Measurements from ENCODE around the gene EHMT1.

The EHMT1 gene

DNA sequence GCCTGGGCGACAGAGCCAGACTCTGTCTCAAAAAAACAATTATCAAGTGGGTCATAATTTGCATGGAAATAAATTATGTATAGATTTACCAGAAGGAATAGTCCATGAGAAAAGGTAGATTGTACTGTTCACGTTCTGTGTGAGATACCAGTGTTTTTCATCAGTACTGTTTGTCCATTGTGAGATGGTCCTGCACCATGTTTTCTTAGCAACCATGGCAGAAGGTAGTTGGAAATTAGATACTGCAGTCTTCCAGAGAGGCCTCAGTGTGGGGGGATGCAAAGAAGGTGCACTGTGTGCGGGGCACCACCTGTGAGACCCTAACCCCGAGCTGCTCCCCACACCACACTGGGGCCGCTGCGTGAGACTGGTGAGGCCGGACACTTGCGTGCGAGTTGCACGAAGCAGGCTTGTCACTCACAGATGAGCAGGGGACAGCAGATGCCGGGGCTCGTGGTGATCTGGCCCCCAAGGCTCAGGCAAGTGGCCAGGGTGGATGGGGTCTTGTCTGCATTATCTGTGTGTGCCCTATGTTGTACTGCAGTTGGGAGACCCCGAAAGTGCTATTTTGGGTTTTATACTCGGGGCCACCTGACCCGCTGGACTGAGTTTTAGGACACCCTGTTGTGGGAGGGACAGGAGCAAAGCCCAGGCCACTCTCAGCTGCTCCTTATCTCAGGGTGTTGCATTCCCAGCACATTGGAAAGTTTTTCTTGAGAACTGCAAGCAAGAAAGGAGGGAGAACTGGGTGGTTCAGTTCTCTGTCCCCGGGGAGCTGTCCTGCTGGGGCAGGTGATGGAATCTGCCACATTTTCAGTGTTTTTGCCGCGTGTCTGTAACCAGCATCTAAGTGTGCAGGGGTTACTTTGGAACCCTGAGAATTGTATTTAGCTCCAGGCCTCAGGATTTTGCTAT is 61.9 kb downstream of the EHMT1 start:
- no peak overlapping the region for H3K4me3 Mint-ChIP-seq
- H3K36me3 Mint-ChIP-seq (ENCODE audit: insufficient read depth), result peaks cover 18% of the 10 kb centered on the region
- ATAC-seq (replicated peaks), result no peak
- H3K27me3 Mint-ChIP-seq, result no peaks in the 10 kb centered on the region
- no peak for DNase-seq
- peak overlapping the region; percentile 61 to 85 for H3K27ac Mint-ChIP-seq
- H3K4me1 Mint-ChIP-seq (ENCODE audit: low read depth in 2 of 2), result peaks cover 24 to 26% of the 10 kb centered on the region in 2 donors
- H3K9me3 Mint-ChIP-seq, result no peaks in the 10 kb centered on the region

DNA sequence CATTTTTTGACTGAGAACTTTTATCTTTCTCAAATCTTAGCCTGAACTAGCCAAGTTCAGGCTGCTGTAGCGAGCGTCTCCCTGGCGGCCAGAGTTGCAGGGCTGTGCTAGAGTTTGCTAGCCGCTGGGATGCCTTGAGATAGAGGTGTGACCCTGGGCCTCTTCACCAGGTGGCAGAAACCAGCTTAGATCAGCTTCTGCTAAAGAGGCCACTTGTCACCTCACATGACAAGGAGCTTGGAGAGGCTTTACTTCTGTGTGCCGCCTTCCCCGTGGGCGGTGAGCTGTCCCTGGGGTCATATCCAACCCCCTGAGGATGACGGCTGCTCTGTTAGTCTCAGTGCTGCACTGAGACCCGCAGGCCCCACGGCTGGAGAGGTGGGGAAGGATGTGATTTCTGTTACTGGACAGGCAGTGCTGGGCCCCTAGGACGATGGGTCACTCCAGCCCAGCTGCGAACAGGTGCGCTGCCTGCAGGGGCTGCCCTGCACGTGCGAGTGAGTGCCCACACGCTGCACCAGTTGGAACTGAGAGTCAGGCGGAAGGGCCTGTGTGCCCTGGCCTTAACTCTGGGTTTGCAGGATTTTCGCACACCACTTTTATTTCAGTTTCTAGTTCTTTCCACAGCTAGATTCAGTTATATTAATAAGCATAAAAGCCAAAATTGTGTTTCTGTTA is 63.8 kb downstream of the EHMT1 start:
- H3K27me3 Mint-ChIP-seq, result no peaks in the 10 kb centered on the region
- no peak overlapping the region for H3K4me3 Mint-ChIP-seq
- peaks cover 29 to 39% of the 10 kb centered on the region in 2 donors for H3K4me1 Mint-ChIP-seq (ENCODE audit: low read depth in 2 of 2)

DNA sequence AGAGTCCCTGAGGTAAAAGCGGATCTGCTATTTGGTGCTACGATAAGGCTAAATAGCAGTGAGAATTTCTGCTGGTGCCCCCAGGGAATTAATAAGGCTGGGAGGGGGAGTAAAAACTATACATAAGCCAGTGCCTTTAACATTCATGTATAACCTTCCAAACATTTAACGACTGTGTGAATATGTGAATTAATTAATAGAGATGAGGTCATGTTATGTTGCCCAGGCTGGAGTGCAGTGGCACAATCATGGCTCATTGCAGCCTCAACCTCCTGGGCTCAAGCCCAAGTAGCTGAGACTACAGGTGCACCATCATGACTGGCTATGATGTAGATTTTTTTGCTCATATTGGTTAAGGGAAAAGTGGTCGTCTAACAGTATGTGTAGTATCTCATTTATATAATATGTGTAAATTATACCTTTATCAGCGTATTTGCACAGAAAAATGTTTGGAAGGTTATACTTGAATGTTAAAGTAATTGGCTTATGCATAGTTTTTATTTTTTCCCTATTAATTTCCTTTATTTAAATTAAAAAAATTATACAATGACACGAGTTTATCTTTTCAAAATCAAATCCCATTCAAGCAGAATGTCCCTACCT is 64.6 kb downstream of the EHMT1 start:
- Mint-ChIP-seq H3K9me3 (no peaks in the 10 kb centered on the region), H3K27ac (peak overlapping the region in 1 of 2 donors; percentile 10), H3K36me3 (ENCODE audit: insufficient read depth) (peaks cover 13% of the 10 kb centered on the region), H3K4me1 (ENCODE audit: low read depth in 2 of 2) (peaks cover 29 to 43% of the 10 kb centered on the region in 2 donors), H3K4me3 (no peak overlapping the region), H3K27me3 (no peaks in the 10 kb centered on the region)
- no peak for ATAC-seq (replicated peaks)
- DNase-seq, result no peak

More for the DNA sequence above, 63.8 kb downstream of the EHMT1 start:
- H3K9me3 Mint-ChIP-seq, result no peaks in the 10 kb centered on the region
- H3K36me3 Mint-ChIP-seq (ENCODE audit: insufficient read depth), result peaks cover 9% of the 10 kb centered on the region
- H3K27ac Mint-ChIP-seq, result peak overlapping the region in 1 of 2 donors; percentile 10
- ATAC-seq (replicated peaks) (no peak), DNase-seq (no peak)

DNA sequence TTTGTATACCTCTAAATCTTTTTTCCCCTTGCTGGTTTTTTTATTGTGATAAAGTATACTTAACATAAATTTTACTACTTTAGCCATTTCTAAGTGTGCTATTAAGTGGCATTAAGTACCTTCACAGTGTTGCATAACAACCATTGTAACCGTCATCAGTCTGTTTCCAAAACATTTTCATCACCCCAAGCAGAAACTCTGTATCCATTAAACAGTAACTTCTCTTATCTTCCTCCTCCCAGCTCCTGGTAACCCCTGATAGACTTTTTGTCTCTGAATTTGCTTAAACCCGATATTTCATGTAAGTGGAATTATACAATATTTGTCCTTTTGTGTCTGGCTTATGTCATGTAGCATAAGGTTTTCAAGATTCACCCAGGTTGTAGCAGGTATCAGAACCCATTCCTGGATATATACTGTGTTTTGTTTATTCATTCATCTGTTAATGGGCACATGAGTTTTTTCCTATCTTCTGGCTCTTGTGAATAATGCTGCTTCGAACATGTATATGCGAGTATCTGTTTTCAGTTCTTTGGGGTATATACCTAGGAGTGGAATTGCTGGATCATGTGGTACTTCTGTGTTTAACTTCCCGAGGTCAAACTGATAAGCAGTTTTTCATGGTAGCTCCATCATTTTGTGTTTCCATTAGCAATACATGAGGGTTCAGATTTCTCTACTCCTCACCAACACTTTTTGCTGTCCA is 66.4 kb downstream of the EHMT1 start:
- no peaks in the 10 kb centered on the region for H3K9me3 Mint-ChIP-seq
- H3K4me1 Mint-ChIP-seq (ENCODE audit: low read depth in 2 of 2), result peaks cover 36 to 52% of the 10 kb centered on the region in 2 donors
- ATAC-seq (replicated peaks), result no peak
- H3K27ac Mint-ChIP-seq, result peak overlapping the region; percentile 4 to 55
- DNase-seq, result no peak
- H3K4me3 Mint-ChIP-seq, result no peak overlapping the region
- H3K27me3 Mint-ChIP-seq, result no peaks in the 10 kb centered on the region
- H3K36me3 Mint-ChIP-seq (ENCODE audit: insufficient read depth), result peaks cover 17% of the 10 kb centered on the region

DNA sequence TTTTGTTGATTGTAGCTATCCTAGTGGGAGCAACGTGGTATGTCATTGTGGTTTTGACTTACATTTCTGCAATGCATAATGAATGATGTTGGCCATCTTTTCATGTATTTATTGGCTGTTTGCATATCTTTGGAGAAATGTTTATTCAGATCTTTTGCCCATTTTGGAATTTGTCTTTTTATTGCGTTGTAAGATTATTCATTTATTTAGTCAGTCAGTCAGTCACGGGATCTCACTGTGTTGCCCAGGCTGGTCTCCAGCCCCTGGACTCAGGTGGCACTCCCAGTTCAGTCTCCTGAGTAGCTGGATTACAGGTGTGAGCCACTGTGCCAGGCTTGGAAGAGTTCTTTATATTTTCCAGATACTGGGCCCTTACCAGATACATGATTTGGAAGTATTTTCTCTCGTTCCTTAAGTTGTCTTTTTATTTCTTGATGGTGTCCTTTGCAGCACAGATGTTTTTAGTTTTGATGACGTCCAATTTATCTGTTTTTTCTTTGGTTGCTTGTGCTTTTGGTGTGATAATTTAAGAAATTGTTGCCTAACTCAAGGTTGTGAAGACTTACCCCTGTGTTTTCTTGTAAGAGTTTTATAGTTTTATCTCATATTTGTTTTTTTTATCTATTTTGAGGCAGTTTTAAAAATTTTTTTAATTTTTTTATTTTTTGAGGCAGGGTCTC is 67.1 kb downstream of the EHMT1 start:
- H3K27ac Mint-ChIP-seq, result no peak overlapping the region

DNA sequence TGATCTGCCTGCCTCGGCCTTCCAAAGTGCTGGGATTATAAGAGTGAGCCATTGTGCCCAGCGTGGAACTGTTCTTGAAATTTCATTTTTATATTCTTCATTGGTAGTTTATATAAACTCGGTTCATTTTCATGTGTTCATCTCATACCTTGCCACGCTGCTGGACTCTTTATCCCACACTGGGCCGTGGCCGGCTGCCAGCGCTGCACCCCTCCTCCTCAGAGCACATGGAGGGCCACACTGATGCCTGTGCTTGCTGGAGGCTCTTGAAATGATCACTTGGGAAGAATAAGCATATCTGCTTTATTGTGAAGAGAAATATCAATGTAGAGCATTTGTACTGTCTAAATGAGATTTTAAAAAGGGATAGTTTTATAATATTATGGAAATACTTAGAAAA is 69.5 kb downstream of the EHMT1 start:
- peaks cover 13% of the 10 kb centered on the region for H3K36me3 Mint-ChIP-seq (ENCODE audit: insufficient read depth)
- no peak overlapping the region for H3K27ac Mint-ChIP-seq
- H3K4me1 Mint-ChIP-seq (ENCODE audit: low read depth in 2 of 2), result peaks cover 48 to 71% of the 10 kb centered on the region in 2 donors
- ATAC-seq (replicated peaks) (no peak), DNase-seq (no peak)
- H3K9me3 Mint-ChIP-seq, result no peaks in the 10 kb centered on the region
- H3K27me3 Mint-ChIP-seq, result no peaks in the 10 kb centered on the region
- H3K4me3 Mint-ChIP-seq, result no peak overlapping the region

More for the DNA sequence above, 67.1 kb downstream of the EHMT1 start:
- Mint-ChIP-seq H3K4me3 (no peak overlapping the region), H3K27me3 (no peaks in the 10 kb centered on the region), H3K4me1 (ENCODE audit: low read depth in 2 of 2) (peaks cover 40 to 57% of the 10 kb centered on the region in 2 donors), H3K36me3 (ENCODE audit: insufficient read depth) (peaks cover 17% of the 10 kb centered on the region), H3K9me3 (no peaks in the 10 kb centered on the region)
- ATAC-seq (replicated peaks), result no peak
- DNase-seq, result no peak

DNA sequence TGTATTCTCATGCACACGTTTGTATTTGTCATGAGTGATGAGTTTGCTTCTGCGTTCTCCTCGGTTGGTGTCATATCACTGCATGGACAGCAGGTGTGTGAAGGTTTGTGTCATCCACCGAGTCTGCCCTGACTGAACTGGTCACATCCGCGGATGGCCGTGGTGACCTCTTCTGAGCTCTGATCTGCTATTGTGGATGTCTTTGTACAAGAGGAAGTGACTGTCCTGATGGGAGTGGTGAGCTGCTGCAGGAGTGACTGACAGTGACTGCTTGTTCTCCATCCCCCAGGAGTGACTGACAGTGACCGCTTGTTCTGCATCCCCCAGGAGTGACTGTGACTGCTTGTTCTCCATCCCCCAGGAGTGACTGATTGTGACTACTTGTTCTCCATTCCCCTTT is 69.9 kb downstream of the EHMT1 start:
- peaks cover 47 to 71% of the 10 kb centered on the region in 2 donors for H3K4me1 Mint-ChIP-seq (ENCODE audit: low read depth in 2 of 2)
- no peaks in the 10 kb centered on the region for H3K9me3 Mint-ChIP-seq
- no peak overlapping the region for H3K4me3 Mint-ChIP-seq
- DNase-seq (no peak), ATAC-seq (replicated peaks) (no peak)
- peaks cover 13% of the 10 kb centered on the region for H3K36me3 Mint-ChIP-seq (ENCODE audit: insufficient read depth)
- no peaks in the 10 kb centered on the region for H3K27me3 Mint-ChIP-seq
- no peak overlapping the region for H3K27ac Mint-ChIP-seq

DNA sequence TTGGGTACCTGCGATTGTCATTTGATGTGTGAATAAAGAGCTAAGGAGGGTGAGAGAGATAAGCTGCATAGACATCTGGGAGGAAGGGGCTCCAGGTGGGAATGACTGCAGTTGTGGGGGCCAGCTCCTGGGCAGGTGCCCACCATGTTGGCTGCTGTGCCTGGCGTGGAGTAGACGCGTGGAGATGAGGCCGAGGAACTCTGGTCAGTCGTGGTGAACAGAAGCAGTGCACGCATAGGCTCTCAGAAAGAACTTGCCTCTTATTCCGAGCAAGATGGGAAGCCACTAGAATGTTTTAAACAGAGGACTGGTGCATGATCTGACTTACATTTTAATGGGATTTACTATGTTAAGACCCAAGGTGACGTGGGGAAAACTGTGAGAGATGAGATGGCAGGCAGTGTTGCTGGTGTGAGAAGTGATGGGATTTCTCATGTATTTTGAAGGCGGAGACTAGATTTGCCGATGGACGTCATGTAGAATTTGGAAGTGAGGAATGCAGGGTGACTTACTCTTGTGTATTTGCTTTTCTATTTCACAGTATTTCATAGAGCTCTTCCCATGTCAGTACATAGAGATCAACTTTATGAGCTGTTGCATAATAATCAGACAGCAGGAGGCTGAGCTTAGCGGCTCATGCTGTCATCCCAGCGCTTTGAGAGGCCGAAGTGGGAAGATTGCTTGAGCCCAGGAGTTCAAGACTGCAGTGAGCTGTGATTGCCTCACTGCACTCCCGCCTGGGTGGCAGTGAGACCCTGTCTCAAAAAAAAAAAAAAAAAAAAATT is 71.1 kb downstream of the EHMT1 start:
- DNase-seq, result no peak
- H3K27ac Mint-ChIP-seq, result peak overlapping the region in 1 of 2 donors; percentile 57
- peaks cover 10% of the 10 kb centered on the region for H3K36me3 Mint-ChIP-seq (ENCODE audit: insufficient read depth)
- H3K27me3 Mint-ChIP-seq, result no peaks in the 10 kb centered on the region
- ATAC-seq (replicated peaks), result no peak
- no peaks in the 10 kb centered on the region for H3K9me3 Mint-ChIP-seq
- H3K4me3 Mint-ChIP-seq, result no peak overlapping the region
- peaks cover 55 to 70% of the 10 kb centered on the region in 2 donors for H3K4me1 Mint-ChIP-seq (ENCODE audit: low read depth in 2 of 2)

DNA sequence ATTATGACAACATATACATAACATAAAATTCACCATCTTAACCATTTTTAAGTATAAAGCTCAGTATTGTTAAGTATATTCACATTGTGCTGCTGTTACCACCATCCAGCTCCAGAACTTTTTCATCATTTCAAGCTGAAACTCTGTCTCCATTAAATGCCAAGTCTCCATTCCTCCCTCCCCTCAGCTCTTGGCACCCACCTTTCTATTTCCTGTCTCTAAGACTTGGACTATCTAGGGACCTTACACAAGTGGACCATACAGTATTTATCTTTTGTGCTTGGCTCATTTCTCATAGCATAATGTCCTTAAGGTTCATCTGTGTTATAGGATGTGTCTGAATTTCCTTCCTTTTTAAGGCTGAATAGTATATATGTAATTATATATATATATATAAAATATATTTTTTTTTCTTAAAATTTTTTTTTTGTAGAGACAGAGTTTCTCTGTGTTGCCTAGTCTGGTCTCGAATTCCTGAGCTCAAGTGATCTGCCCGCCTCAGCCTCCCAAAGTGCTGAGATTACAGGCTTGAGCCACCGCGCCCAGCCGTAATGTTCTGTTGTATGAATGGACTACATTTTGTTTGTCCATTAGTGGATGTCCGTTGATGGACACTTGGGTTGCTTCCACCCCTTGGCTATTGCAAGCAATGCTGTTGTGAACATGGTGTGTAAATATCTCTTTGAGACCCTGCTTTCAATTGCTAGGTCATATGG is 72.3 kb downstream of the EHMT1 start:
- no peaks in the 10 kb centered on the region for H3K27me3 Mint-ChIP-seq
- ATAC-seq (replicated peaks) (no peak), DNase-seq (no peak)
- H3K4me3 Mint-ChIP-seq, result no peak overlapping the region
- peaks cover 55 to 67% of the 10 kb centered on the region in 2 donors for H3K4me1 Mint-ChIP-seq (ENCODE audit: low read depth in 2 of 2)
- peaks cover 8% of the 10 kb centered on the region for H3K36me3 Mint-ChIP-seq (ENCODE audit: insufficient read depth)
- peak overlapping the region; percentile 25 to 47 for H3K27ac Mint-ChIP-seq
- H3K9me3 Mint-ChIP-seq, result no peaks in the 10 kb centered on the region

DNA sequence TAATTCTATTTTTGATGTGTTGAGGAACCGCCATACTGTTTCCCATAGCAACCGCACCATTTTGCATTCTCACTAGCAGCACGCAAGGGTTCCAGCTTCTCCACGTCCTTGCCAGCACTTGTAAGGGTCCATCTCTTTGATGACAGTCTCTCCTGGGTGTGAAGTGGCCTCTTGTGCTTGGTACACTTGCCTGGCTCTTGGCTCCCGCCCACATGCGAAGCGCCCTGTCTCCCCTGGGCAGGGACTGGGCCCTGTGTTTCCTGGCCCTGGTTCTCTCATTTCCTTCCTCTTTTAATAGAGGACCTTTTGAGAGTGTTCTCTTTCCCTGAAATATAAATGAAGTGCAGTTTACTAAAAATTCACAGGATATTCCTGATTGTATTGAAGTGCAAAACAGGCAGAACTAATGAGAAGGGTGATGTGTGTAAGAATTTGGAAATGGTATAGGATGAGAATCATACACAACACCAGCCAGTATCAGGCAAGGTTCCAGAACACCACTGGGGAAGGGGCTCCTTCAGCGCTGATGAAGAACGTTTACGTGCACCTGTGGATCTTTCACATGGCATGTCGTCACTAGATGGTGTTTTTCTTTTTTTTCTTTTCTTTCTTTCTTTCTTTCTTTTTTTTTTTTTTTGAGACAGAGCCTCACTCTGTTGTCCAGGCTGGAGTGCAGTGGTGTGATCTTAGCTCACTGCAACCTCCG is 73.0 kb downstream of the EHMT1 start:
- DNase-seq, result no peak
- Mint-ChIP-seq H3K4me1 (ENCODE audit: low read depth in 2 of 2) (peaks cover 62 to 72% of the 10 kb centered on the region in 2 donors), H3K4me3 (peak overlapping the region in 1 of 2 donors; percentile 32), H3K27me3 (no peaks in the 10 kb centered on the region), H3K36me3 (ENCODE audit: insufficient read depth) (peaks cover 8% of the 10 kb centered on the region), H3K9me3 (no peaks in the 10 kb centered on the region), H3K27ac (peak overlapping the region in 1 of 2 donors; percentile 47)
- ATAC-seq (replicated peaks), result no peak

DNA sequence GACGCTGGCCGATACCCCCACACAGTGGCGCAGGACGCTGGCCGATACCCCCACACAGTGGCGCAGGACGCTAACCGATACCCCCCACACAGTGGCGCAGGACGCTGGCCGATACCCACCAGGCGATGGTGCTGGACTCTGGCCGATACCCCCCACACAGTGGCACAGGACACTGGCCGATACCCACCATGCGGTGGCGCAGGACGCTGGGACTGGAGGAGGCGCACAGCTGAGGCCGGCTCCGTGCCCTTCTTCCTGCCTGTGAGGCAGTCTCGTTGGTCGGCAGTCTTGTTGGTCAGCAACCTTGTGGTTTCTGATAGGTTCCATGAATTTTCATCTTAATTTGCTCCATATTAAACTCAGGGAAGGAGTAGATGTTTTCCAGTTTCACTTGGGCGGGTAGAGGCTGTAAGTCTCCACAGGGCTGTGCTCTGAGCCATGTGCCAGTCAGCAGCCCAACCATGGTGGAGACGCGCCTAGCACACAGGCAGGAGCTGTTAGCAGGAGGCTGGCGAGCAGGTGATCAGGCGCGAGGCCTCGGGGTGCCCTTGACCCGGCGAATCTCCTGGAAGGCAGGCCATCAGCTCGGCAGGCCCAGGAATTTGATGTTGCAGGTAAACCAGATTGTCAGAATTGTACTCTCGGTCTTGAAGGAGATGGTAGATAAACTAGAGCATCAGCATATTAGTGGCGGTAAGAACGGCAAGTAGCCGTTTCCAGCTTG is 75.6 kb downstream of the EHMT1 start:
- H3K9me3 Mint-ChIP-seq, result no peaks in the 10 kb centered on the region
- ATAC-seq (replicated peaks) (no peak), DNase-seq (no peak)
- H3K36me3 Mint-ChIP-seq (ENCODE audit: insufficient read depth), result peaks cover 6% of the 10 kb centered on the region
- H3K27ac Mint-ChIP-seq, result no peak overlapping the region
- no peaks in the 10 kb centered on the region for H3K27me3 Mint-ChIP-seq
- H3K4me1 Mint-ChIP-seq (ENCODE audit: low read depth in 2 of 2), result peaks cover 58 to 66% of the 10 kb centered on the region in 2 donors
- no peak overlapping the region for H3K4me3 Mint-ChIP-seq
